ENCODE measurements around the gene GREB1.

Gene GREB1

GRCh38 chr2:11683476-11683875 lies 149.6 kb downstream of the GREB1 start:
- DNase-seq (ENCODE audit: low read depth, low spot score), result no peak

DNA sequence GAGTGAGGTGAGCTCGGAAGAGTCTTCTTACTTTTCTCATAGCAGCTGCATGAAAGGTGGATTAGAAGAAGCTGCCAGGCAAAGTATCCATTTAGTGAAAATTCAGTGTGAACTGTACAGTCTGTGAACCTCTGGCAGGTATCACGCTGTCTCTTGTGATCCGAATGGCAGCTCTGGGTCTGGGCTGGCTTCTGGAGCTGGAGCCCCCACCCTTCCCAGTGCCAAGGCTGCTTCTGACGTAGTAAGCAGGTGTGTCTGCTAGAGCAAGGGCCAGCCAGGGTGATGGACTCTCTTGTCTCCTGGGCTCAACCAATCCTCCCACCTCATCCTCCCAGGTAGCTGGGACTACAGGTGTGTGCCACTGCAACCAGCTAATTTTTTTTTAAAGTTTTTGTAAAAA lies 150.1 kb downstream of the GREB1 start:
- no peak for DNase-seq (ENCODE audit: low read depth, low spot score)

- DNase-seq (ENCODE audit: low read depth, low spot score), result no peak
Measured at GRCh38 chr2:11684894-11685460, 151.1 kb downstream of the GREB1 start.

DNA sequence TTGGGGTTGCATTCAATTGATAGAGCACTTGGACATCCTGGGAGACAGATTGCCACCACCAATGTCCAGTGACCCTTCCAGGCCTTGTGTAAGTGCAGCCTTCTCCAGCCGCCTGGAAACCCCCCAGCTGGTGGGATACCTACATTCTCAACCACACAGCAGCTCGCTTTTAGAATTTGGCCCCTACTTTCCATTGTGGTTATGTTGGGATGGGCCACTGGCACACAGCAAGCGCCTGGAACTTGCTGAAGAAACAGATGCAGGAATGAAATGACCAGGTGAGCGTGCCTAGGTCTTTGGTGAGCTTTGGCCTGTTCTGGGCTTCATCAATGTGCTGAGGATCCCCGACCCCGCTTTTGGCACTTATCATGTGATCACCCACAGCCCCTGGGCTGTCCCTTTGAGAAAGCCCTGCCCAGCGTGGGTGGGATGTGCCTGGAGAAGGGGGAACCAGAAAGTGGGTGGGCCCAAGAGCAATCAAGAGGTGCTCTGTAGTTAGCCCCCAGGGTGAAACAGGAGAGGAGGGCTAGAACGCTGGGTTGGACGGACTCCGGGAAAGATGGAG lies 152.1 kb downstream of the GREB1 start:
- no peak for DNase-seq (ENCODE audit: low read depth, low spot score)

- DNase-seq (ENCODE audit: low read depth, low spot score), result no peak
Measured at GRCh38 chr2:11687736-11688135, 153.9 kb downstream of the GREB1 start.

- peak; percentile 57 for DNase-seq (ENCODE audit: low read depth, low spot score)
Measured at GRCh38 chr2:11688222-11689069, 154.6 kb downstream of the GREB1 start.

DNA sequence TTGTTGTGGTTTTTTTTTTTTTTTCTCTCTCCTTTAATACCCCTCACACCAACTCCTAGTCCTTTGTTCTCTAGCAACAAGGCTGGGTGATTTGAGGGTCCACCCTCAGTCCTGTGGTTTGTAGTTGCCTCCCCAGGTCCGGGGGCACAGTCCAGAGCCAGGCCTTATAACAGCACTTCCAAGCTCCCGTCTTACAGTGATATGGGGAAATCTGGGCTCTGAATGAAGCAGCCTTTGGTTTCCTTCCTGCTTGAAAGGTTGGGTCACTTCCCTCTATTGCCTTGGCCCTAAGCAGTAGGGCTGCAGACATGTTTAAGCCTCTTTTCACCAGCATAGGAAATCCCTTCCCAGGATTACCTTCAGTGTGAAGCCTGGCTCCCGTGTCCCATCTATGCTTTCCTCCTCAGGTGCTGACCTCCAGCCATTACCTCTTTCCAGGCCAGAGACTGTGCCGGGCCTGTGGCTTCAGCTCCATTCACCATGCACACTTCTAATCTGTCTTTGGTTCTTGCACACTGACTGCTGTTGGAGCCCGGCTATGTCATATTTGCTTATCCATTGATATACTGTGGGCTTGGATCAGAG lies 157.3 kb downstream of the GREB1 start:
- DNase-seq (ENCODE audit: low read depth, low spot score), result no peak
